Limb (tissue), 2 donors: Measurements from ENCODE around the gene SBNO1.
A peak's percentile ranks its signal among the peaks of the same experiment; 100 is the strongest.
"Not testable (repeated sequence)": the region's sequence is repeated elsewhere in the genome, so short reads cannot be mapped to it uniquely, and the experiment has no call there.

Experiments
- DNase-seq, 2 donors: peaks; one replicate each; pipeline ENCODE4 v3.0.0-alpha.2; 2016; ENCODE audit errors: extremely low spot score in 2 of 2

Gene SBNO1

DNA sequence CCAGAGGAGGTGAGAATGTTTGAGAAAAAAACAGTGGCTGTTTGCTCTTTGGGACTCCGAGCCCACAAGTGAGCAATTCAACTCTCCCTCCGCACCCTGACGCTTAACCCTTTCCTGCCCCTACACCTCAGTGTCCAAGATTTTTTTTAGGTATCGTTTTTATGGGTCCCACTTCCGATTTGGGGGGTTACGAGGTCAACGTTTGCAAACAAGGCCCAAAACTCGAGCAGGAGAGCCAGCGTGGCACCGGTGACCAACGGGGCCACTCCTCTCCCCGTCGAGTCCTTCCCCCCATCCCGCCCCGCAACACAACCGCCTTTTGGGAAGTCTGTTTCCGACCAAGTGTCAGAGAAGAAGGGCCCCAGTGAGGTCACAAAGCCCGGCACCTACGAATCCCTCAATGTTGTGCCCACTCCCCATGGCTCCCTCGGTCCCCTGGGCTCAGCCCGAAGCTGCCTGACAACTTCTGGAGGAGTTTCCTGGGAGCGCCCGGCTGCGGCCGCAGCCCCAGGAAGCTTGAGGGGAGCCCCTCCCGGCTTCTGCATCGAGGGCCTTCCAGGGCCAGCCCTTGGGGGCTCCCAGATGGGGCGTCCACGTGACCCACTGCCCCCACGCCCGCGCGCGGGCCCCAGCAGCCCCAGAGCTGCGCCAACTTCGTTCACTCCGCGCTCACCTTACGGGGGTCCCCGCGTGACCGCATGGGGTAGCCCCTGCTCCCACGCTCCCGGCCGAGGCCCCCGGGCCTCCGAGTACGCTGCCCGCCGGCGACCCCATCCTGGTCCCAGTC, 94.2 kb downstream of the SBNO1 start:
- DNase-seq, result peak in 1 of 2 donors; percentile 70

DNA sequence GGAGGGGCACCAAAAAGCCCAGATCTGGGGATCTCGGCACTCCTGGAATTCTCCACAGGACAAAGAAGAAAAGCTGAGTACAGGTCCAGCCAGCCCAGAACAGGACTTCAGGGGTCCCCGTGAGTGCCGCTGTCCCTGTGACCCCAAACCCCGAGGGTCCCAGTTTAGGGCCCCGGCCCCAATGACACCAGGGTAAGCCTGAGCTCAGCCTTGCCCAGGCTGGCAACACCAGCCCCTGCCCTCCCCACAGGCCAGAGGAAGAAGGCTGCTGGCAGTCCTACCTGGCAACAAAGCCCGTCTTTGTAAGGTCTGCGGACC, 94.8 kb downstream of the SBNO1 start:
- DNase-seq, result no peak

DNA sequence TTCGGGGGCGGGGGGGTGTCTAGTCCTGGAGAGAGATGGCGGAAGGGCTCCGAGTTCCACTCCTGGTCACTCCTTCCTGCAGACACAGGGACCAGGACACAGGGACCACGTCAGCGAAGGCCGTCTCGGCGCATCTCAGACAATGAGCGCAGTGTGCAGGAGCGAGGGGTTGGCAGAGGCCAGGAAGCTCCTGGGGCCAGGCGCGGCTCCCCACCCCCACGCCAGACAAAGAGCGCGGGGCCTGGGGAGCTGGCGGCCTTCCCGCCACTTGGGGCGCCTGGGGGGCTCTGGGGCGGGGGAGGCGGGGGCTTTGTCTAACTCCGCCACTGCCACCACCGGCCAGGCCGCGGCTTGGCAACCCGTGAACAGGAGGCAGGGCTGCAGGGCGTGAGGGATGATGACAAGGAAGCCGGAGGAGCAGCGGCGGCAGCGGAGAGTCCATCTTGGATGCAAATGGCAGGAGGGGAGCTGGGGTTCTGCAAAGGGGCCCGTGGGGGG, 95.2 kb downstream of the SBNO1 start:
- peak; percentile 75 to 89 for DNase-seq

DNA sequence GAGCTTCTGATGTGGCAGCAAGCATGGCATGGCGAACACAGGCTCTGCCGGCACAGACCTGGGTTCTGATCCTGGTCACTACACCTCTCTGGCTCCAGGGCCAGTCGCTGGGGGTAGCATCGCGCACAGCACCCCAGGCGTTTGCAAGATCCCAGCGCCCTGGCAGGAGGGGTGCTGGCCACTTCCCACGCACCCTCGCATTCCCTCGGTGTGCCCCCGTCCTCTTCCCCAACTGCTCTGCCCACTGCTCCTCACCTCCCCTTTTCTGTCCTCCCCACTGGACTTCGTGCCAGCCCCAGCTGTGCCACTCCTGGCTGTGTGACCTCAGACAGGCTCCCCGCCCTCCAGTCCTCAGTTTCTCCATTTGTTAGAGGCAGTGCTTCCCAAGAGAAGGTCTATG, 95.8 kb downstream of the SBNO1 start:
- DNase-seq, result no peak

DNA sequence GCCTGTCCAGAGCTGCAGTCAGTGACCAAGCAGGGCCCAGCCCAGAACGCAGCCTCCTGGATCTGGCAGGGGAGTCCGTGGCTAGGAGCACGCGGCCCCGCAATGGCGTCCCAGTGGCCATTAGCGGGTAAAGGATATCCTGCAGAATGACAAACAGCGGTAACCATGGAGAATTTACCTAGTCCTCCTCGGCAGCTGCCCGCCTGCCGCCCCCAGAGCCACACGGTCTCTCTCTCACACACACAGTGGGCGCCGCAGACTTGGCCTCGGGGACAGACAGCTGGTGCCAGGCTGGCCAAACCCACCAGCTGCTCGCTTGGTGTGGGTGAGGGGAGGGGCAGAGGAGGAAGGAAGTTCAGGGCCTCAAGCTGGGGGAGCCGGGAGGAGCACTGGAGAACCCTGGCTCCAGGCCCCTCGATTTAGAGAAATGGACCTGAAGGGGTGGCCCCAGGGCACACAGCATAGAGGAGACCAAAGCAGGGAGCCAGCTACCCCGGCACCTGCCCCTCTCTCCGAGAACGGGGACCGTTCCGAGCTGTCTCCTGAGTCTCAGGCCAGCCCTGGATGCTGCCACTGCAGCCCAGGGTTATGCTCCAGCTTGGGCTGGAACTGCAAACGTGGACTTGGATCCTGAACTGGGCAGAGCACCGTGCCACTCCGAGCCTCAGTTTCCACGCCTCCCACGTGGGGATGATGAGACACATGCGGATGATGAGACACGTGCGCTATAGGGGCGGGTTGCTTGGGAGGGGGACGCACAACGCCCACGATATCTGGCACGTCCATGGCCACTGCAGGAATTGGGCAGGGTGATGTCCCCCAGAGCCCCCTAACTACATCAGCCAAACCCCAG, 96.4 kb downstream of the SBNO1 start:
- DNase-seq, result peak; percentile 78 to 81

DNA sequence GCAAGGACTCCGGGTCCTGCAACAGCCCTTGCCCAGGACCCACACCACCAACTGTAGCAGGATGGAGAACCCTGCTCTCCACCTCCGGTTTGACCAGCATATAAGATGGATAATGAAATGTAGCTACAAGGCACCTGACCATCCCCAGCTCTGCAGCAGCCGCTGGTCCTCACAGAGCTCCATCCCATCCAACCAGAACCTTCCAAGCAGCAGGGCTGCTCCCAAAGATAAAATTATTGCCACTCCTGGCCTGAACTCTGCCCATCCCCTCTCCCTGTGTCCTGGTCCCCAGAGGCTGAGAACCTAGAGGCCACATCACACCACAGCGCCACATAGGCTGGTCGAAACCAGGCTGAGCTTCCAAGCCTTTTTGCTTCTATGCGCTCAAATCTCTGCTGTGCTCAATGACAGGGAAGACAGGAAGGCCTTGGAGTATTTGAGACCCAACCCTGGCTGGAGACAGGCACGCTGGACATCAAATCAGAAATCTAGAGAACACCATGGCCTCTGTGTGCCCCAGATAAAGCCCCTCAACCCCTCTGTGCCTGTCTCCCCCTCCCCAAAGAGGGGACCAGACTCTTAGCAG, 97.2 kb downstream of the SBNO1 start:
- DNase-seq, result no peak

DNA sequence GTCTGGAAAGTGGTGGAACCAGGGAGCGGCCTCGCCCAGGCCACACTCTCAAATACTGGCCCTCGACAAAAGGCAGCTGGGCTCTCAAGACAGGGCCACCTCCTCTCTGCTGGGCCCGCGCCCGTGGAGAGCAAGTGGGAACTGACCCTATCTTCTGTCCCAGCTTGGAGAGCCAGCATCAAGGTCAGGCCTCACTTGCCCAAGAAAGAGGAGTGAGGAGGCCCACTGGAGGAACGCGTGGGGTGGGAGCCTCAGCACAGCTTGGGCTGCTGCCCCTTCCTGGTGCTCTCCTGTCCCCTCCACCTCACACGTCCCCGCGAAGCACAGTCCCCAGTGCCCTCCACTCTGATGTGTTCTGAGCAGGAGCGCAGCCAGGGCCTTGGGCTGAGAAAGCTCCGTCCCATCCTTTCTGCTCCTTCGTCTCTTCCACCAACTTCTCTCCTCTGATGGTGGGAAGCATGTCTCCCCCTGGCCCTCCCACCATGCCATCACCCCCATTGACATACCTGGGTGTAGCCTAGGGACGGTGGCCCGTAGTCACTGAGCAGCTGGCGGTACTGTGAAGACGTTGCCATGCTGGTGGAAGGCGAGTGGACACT, 97.9 kb downstream of the SBNO1 start:
- no peak for DNase-seq

DNA sequence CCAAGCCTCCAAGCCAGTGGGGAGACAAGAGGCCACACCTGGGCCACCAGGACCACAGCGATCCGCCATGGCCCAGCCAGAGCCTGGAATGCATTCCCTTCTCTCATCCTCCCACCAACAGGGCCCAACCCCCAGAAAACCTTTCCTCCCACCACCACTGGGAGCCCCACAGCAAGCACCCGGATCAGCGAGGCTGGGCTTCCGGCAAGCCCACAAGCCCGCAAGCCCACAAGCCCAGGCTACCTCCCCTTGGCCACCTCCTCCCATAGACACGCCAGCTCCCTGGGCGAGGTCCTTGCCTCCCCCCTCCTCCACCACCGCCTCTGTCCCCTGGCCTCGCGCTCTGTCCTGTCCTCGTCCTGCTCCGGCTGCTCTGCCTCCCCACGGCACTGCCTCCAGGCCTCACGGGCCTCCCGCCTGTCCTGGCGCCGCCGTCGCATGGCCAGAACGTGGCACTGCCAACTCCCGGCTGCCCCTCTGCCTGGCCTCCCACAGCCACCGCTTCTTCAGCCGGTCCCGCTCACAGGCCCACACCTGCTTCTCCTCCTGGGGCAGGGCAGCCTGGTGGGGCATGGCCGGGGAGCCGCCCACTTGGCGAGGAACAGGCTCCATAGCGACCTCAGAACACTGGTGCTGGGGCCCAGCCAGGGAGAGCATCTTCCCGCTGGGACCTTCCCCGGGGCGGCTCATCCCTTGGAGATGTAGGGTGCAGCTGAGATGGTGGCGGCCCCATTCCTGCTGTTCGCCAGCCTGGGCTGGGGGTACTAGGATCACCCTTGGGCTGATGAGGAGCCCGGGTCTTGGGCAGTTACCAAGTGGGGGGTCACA, 98.6 kb downstream of the SBNO1 start:
- DNase-seq, result no peak

DNA sequence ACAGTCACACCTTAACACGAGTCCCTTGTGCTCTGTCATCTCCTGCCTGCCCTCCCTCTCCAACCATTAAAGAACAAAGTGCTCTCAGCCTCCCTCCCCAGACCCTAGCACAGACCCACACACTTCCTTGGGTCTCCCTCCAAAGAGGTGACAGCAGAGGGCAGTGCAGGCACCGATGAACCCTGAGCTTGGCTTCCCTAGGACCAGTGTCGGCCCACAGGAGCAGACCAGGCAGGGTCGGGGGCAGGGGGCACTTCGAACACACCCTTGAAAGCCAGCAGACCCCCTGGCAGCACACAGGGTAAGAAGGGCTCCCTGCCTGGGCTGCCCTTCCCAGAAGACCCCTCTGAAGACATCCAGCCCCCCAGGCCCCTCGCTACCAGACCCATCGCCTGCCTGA, 100.0 kb downstream of the SBNO1 start:
- no peak for DNase-seq

DNA sequence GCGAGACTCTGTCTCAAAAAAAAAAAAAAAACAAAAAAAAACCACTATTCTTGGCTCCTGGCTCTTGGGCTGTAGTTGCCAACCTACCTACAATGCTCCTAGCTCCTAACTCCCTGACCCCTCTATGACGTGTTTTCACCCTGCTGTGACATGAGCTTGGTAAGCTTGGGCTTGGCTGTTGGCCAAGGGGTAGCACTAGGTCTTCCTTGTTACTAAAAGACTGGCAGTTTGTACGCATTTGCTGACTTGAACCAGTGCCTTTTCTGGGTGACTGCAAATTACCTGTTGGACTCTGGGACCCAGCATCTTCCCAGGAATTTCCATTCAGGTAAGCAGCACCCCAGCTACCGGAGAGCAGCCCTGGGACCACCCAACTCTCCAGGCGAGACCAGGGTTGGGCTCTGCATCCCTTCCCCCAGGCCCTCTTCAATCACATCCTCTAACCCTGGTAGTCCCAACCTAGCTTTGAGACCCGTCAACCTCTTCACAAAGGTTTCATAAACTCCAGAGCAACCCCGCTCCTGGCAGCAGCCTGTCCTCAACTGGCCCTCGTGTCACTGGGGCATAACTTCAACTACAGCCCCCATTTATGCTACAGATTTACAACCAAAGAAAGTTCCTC, 101.3 kb downstream of the SBNO1 start:
- DNase-seq, result no peak

DNA sequence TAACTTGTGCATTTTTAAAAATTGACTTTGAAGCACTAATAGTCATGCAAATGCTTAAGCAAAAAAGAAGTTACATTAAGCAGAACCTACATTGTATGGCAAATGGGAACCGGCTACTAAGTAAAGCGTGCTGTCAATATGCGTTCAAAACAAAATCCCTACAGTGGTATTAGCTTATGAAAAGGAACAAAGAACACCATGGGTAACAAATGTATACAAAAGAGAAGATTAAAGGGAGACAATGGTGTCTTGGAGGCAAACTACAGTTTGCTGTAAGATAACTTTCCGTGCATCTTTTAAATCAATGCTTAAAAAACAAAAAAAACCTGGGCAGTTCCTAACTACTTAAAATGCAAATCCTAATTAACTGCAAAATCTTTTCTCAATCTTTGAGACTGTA, 103.5 kb downstream of the SBNO1 start:
- no peak for DNase-seq

DNA sequence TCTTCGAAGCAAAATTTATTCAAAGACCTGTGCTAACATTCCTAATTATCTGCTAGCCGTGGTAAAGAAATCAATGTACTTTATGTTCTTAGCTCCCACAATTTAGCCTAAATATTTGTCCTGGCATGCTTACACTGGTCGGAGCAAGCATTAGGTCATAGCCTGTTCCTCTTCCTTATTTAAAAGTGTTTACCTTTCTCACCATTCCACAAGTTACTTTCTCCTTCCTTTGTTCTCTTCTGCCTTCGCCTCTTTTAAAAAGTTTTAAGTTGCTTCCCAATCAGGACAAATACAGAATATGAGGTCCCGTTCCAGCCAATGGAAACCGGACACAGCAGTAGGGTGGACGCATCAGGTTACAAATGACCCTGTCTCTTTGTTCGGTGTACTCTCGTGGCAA, 104.6 kb downstream of the SBNO1 start:
- no peak for DNase-seq

DNA sequence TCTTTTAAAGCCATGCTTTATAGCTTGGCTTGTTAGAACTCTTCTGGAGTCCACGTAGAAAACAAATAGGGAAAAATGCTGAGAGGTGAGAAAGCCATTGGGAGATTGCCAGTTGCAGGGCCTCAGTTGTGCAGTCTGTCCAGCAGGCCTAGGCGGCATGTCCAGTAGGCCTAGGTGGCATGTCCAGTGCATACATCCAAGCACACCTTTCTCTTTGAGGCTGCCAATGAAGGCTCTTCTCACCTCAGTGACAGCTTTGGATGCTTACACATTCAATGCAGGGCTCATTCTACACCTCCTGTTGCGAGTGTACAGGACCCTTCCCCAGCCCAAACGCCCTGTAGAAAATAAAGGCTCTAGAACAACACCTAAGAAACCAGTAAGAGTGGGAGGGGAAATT, 106.1 kb downstream of the SBNO1 start:
- DNase-seq, result no peak

DNA sequence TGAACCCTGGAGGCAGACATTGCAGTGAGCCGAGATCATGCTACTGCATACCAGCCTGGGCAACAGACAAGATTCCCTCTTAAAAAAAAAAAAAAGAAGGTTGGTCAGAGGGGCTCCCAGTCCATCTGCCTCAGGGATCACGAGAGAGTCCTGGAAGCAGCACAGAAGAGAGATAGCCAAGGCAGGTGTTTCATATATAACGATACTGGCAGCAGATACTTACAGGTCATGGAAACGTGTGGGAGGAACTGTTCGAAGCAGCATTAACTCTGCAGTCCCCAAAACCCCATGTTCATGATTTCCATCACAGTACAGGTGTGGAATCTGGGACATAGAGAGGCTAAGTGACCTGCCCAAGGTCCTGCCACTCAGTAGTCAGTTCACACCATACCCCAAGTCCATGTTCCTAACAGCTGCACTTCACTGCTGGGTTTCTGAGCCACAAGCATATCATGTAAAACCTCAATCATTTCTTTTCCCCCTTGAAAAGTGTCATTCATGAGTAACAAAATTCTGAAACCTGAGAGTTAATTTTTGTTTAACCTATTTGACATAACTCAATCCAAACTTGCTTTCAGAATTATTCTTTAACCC, 109.7 kb downstream of the SBNO1 start:
- no peak for DNase-seq

DNA sequence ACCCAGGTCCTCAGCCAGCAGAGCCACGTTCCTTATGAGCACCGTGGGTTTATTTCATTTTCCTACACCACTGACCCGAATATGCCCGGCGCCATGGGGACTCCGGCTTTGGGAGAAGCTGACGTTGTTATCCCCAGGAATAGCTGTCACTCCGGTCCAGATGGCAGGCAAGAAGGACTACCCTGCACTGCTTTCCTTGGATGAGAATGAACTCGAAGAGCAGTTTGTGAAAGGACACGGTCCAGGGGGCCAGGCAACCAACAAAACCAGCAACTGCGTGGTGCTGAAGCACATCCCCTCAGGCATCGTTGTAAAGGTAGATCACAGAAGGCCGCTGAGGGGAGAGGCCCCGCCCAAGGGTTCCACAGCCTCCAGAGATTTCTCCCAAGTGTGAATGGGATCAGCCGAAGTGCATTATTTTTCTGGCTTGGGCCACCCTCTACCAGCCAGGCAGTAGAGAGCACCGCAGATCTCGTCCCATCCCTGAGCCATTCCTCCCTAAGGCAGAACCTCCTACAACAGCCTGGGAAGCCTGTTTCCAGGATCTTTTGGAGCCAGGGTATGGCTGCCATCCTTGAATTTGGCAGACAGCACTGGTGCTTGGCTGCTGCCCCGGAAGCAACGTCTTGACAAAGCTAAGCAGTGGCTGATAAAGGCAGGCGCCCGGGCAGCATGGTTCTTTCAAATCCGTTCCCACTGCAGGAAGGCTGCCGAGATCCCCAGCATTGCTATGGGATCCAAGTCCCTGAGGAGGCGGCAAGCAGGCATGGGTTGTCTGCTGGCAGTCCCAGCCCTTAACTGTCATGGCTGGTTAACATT, 110.8 kb downstream of the SBNO1 start:
- DNase-seq, result no peak

DNA sequence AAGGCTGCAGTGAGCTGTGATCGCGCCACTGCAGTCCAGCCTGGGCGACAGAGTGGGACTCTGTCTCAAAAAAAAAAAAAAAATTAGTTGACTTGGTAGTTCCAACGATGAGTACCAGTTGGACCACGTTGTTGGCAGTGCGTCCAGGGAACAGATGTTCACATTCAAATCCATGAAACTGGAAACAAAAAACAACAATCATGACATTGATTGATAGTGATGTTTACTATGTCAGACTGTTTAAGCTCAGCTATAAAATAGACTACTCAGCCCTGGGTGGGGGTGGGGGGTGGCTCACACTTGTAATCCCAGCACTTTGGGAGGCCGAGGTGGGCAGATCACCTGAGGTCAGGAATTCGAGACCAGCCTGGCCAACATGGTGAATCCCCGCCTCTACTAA, 112.3 kb downstream of the SBNO1 start:
- not testable (repeated sequence) for DNase-seq

DNA sequence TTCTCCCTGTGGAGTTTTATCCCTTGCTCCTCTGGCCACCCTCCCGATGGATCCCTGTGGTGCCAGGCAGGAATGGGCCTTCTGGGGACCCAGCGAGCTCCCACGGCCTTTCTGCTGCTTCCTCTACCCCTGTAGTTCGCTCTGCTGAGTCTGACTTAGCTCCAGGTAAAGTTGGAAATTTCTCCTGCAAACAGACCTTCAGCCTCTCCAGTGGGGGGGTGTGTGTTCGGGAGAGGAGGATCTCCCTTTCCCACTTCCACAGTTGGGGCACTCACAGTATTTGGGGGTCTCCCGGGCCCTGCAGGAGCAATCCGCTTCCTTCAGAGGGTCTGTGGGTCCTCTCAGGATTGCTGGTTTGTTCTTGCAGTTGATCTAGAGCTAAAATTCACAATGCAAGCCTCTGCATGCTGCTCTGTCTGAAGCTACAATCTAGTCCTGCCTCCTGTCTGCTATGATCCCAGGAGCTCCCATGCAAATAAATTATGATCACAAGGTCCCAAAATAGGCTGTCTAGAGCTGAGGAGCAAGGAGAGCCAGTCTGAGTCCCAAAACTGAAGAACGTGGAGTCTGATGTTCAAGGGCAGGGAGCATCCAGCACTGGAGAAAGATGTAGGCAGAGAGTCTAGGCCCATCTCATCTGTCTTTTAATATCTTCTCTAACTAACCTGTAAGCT, 113.1 kb downstream of the SBNO1 start:
- no peak for DNase-seq

DNA sequence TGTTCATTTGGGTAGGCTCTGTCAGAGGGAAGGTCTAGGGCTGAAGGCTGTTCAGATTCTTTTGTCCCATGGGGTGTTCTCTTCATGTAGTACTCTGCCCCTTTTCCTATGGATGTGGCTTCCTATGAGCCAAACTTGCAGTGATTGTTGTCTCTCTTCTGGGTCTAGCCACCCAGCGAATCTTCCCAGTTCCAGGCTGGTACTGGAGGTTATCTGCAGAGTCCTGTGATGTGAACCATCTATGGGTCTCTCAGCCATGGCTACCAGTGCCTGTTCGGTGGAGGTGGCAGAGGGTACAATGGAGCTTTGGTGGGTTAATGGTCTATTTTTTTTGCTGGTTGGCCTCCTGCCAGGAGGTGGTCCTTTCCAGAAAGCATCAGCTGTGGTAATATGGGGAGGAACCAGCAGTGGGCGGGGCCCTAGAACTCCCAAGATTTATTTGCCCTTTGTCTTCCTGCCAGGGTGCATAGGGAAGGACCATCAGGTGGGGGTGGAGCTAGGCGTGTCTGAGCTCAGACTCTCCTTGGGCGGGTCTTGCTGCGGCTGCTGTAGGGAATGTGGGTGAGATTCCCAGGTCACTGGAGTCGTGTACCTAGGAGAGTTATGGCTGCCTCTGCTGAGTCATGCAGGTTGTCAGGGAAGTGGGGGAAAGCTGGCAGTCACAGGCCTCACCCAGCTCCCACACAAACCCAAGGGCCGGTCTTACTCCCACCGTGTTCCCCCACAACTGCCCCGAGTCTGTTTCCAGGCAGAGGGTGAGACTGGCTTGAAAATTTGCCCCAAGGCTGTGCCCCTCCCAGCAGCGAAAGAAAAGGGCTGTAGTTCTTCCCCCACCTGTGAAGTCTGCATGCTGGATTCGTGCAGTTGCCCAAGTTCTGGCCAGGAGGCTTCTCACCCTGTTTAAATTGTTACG, 113.9 kb downstream of the SBNO1 start:
- no peak for DNase-seq
